ENCODE measurements around the gene KRT36. TPM values are rescaled to one million over a fixed set of nuclear protein-coding genes. Genes with fewer than 3 reads are reported as not detected.

The KRT36 gene
- not detected for total RNA-seq

DNA sequence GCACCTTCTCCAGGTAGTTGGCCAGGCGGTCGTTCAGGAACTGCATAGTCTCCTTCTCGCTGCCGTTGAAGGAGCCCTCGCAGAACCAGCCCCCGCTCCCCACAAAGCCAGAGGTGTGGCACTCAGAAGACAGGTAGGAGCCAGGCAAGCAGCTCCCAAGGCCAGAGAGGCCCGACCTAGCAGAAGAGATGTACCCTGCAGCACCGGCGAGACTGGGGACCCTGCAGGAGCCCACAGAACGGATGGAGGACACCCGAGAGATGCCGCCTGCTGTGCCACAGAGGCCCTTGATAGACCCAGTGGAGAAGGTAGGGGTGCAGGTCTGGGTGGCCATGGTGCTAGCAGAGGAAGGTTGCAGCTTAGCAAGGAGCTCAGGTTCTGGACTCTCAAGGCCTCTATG lies at the start of gene KRT36:
Gene KRT36 (minus strand): TSS at position 380 of the 400 bp plus-strand sequence. CDS start 46 bp downstream, at position 334.

DNA sequence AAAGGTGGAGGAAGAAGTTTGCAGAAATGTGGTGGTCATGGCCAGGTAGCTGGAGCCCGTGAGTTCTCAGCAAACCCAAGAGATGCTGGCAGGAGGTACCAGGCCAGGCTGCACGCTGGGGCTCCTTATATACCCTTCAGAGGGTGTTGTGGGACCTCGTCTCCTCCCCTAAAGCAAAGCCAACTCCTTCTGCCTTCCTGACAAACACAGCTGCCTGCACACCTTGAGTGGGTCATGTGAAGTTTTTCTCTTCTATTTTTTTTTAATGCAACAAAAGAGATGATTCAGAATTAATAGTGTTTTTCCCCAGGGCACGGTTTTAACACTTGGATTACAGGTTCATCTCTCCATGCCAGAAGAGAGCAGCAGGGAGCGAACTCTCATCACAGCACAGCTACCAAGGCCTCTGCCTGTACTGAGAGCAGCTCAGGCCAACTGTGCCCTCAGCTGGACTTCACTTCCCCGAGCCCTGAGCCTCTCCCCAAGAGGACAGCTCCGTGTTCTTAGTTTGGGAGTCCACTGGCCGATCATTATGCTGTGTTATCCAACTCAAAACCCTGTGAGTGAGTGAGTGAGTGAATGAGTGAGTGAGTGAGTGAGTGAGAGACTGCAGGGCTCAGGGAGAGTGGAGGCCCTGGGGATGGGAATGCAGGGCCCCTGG lies 29.2 kb upstream of the KRT36 start, which contains the start of gene KRT15:
Gene KRT15 (minus strand): TSS at position 102 of the 661 bp plus-strand sequence. CDS start 63 bp downstream, at position 39.

DNA sequence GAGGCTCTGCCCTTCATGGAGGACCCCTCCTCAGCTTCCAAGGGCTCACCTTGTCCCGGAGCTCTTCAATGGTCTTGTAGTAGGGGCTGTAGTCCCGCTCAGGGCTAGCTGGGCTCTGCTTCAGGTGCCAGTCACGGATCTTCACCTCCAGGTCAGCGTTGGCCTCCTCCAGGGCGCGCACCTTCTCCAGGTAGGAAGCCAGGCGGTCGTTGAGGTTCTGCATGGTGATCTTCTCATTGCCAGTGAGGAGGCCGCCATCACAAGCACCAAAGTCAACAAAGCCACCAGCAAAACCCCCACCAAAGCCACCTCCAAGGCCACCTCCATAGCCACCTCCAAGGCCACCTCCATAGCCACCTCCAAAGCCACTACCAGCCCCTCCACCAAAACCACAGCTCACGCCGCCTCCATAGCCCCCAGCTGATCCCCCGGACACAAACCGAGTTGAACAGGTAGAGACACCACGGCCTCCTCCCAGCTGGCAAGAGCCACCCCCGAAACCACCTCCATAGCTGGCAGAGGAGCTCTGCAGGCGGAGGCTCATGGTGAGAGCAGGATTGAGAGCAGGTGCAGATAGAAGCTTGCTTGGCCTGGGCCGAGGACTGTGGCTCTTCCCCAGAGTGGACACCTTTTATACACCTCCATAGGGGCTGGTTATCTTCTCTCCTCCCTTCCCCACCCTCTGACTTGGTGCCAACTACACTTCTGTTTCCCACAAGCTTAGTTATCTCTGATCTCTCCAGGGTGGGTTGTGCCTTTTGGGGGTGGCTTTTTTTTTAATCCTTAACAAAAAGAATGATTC lies 15.5 kb upstream of the KRT36 start, which contains the start of gene KRT13:
Gene KRT13 (minus strand): TSS at position 606 of the 802 bp plus-strand sequence. CDS start 62 bp downstream, at position 544.

DNA sequence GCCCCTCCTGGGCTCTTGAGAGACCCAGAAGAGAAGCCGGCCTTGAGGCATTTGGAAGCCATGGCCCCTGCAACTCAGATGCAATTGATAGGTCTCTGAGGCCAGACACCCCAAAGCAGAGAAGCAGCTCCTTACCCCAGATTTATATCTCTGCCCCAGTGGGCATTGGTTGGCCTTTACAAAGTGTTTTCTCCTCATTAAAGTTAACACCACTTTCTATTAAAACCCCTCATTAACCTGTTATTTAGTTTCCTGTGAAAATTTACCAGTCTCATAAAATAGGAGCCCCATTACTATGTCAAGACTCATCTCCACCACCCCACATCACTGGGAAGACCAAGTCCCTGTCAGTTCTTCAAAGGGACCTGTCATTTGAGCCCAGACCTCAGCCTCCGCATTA lies 8.7 kb downstream of the KRT36 start, which contains the start of gene KRT35:
Gene KRT35 (minus strand): TSS at position 116 of the 400 bp plus-strand sequence. CDS start 54 bp downstream, at position 62.

DNA sequence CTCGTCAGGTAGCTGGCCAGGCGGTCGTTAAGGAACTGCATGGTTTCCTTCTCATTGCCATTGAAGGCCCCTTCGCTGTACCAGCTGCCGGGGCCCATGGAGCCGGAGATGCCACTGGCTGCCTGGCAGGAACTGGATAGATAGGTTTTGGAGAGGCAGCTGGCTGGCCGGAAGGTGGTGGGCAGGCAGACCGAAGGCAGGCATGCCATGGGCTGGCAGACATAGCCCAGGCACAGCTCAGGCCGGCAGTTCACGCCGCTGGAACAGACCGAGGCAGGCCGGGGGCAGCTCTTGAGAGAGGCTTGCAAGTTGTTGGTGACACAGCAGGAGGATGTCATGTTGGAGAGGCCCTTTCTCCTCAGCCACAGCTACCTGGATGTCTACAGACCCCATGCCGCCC lies 22.7 kb downstream of the KRT36 start, which contains the start of gene KRT32:
Gene KRT32 (minus strand): TSS at position 399 of the 400 bp plus-strand sequence. CDS start 61 bp downstream, at position 338.

DNA sequence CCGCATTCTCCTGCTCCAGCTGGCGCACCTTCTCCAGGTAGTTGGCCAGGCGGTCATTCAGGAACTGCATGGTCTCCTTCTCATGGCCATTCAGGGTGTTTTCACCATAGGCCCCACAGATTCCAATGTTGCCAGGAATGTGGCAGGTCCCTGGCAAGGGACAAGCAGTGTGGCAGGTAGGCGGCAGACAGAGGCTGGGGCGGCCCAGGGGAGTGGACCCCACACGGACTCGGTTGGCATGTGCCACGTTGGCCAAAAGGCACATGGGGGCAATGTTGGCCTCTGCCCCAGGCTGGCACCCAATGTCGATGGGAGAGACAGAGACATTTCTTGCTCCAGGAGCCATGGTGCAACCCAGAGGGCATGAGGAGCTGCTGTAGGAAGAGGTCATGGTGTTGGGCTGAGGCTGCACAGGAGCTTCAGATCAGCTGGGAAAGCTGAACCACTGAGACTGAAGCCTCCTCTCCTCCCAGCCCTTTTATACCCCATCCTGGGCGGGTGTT lies 49.1 kb downstream of the KRT36 start, which contains the start of gene KRT38:
Gene KRT38 (minus strand): TSS at position 453 of the 503 bp plus-strand sequence. CDS start 62 bp downstream, at position 391.

Other genes starting within 250 kb of the KRT36 start
- not detected for gene KRTAP9-4, start 240.2 kb downstream of the KRT36 start, total RNA-seq
- gene KRTAP9-9, start 234.5 kb downstream of the KRT36 start, total RNA-seq, result not detected
- gene KRTAP9-6, start 224.5 kb downstream of the KRT36 start, total RNA-seq, result not detected
- not detected for gene KRTAP9-7, start 214.2 kb downstream of the KRT36 start, total RNA-seq
- gene KRTAP29-1, start 187.1 kb downstream of the KRT36 start, total RNA-seq, result not detected
- gene KRTAP16-1, start 180.6 kb downstream of the KRT36 start, total RNA-seq, result not detected
- gene KRTAP17-1, start 174.2 kb downstream of the KRT36 start, total RNA-seq, result not detected
- gene KRT33A, start 139.1 kb downstream of the KRT36 start, total RNA-seq, result not detected
- not detected for gene KRT33B, start 120.1 kb downstream of the KRT36 start, total RNA-seq
- gene KRT34, start 107.6 kb downstream of the KRT36 start, total RNA-seq, result not detected
- gene KRT31, start 92.3 kb downstream of the KRT36 start, total RNA-seq, result not detected
- not detected for gene KRT37, start 65.3 kb downstream of the KRT36 start, total RNA-seq
- gene KRT38, start 48.9 kb downstream of the KRT36 start, total RNA-seq, result not detected
- gene KRT32, start 22.5 kb downstream of the KRT36 start, total RNA-seq, result not detected
- gene KRT35, start 8.8 kb downstream of the KRT36 start, total RNA-seq, result not detected
- gene KRT13, start 15.7 kb upstream of the KRT36 start, total RNA-seq, result 200 TPM
- gene KRT15, start 29.0 kb upstream of the KRT36 start, total RNA-seq, result 80.3 TPM
- 131 TPM for gene KRT19, start 38.4 kb upstream of the KRT36 start, total RNA-seq
- not detected for gene KRT9, start 82.1 kb upstream of the KRT36 start, total RNA-seq
- 51.0 TPM for gene KRT14, start 97.0 kb upstream of the KRT36 start, total RNA-seq
- 0.66 TPM for gene KRT16, start 122.9 kb upstream of the KRT36 start, total RNA-seq
- 39.9 TPM for gene KRT17, start 134.7 kb upstream of the KRT36 start, total RNA-seq
- gene EIF1, start 199.0 kb upstream of the KRT36 start, total RNA-seq, result 247 TPM
- not detected for gene GAST, start 222.4 kb upstream of the KRT36 start, total RNA-seq
- 0.38 TPM for gene HAP1, start 244.7 kb upstream of the KRT36 start, total RNA-seq